ENCODE results near the gene JCAD. TPM values are rescaled to one million over a fixed set of nuclear protein-coding genes. Genes with fewer than 3 reads are reported as not detected.

JCAD gene
- total and polyA plus RNA-seq, 2 of the 8 experiments (the other 6 are each of a cell fraction or from before 2014, with no cell fraction given), result 0.56 to 5.2 TPM

GRCh38 chr10:30039567-30039966, 19.8 kb downstream of the JCAD start (continued):
- TF ChIP-seq, protein P1, sequence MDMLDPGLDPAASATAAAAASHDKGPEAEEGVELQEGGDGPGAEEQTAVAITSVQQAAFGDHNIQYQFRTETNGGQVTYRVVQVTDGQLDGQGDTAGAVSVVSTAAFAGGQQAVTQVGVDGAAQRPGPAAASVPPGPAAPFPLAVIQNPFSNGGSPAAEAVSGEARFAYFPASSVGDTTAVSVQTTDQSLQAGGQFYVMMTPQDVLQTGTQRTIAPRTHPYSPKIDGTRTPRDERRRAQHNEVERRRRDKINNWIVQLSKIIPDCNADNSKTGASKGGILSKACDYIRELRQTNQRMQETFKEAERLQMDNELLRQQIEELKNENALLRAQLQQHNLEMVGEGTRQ (IDR thresholded peaks at IDR 0.05; ENCODE audit: low read length), result no peak
